Vagina (tissue), 2 donors: ENCODE data around the gene GRP. TPM values are rescaled to one million over a fixed set of nuclear protein-coding genes. Genes with fewer than 3 reads are reported as not detected.

Source experiments
- DNase-seq, 2 donors: peaks; one replicate each; pipeline ENCODE4 v3.0.0-alpha.2; 2017; ENCODE audit errors: extremely low spot score in 2 of 2
- H3K27ac ChIP-seq: fragments of 200-600 bp; sonication (generic); one replicate; pipeline ENCODE4 v1.5.1; 2019
- H3K27me3 ChIP-seq: fragments of 200-600 bp; sonication (generic); one replicate; pipeline ENCODE4 v1.5.1; 2019
- H3K36me3 ChIP-seq, 2 donors: fragments of 200-600 bp; sonication (generic); one replicate each; pipeline ENCODE4 v1.5.1; 2017 to 2019
- H3K4me1 ChIP-seq: fragments of 200-600 bp; sonication (generic); one replicate; pipeline ENCODE4 v1.5.1; 2019
- H3K4me3 ChIP-seq, 2 donors: fragments of 200-600 bp; sonication (generic); 1 replicate in 1 of 2; 2 replicates in 1 of 2; pipeline ENCODE4 v1.5.1; 2016 to 2019
- H3K9me3 ChIP-seq: fragments of 200-600 bp; sonication (generic); one replicate; pipeline ENCODE4 v1.5.1; 2019
- CTCF ChIP-seq, 3 experiments: fragments of 450-650 bp in 2 of 3; fragments of 200-600 bp in 1 of 3; sonication (generic) in 1 of 3; IDR thresholded peaks; one replicate each; pipeline ENCODE4 v1.5.1; 2017 to 2019; ENCODE audit warnings: antibody characterized with exemption in 3 of 3, mild to moderate bottlenecking in 2 of 3, moderate library complexity in 2 of 3
- POLR2A ChIP-seq, 2 donors: fragments of 450-650 bp; IDR thresholded peaks; one replicate each; pipeline ENCODE4 v1.6.1; 2017; ENCODE audit warnings: antibody characterized with exemption in 2 of 2, mild to moderate bottlenecking in 2 of 2, moderate library complexity in 2 of 2
- POLR2AphosphoS5 ChIP-seq, 2 donors: sonication (generic); formaldehyde crosslinking; IDR thresholded peaks; one replicate each; pipeline ENCODE4 v1.9.0; 2017; ENCODE audit warnings: antibody characterized with exemption in 2 of 2, mild to moderate bottlenecking in 2 of 2, low read depth in 1 of 2; ENCODE audit not compliant: insufficient read depth in 1 of 2
- intact Hi-C: fragments of 100-400 bp; cut with DNase I; formaldehyde crosslinking; loops from one replicate; pipeline ENCODE4 v1.15.1; 2023
- total RNA-seq: library from RNA; depleted of rRNA; stranded (reverse); fragments of >200 nt; gene quantifications from one replicate; pipeline ENCODE4 v1.2.3, GENCODE V29; 2016

Gene GRP
- total RNA-seq, 1 donor from 2014 or later, result not detected

GRCh38 chr18:59231877-59232276, 11.9 kb downstream of the GRP start:
- intact Hi-C loops, result no loop called here
- peak in 1 of 2 donors; percentile 22 for DNase-seq
- TF ChIP-seq CTCF (IDR thresholded peaks at IDR 0.05), result no peak

GRCh38 chr18:59232309-59233016, 12.5 kb downstream of the GRP start:
- TF ChIP-seq POLR2A (IDR thresholded peaks at IDR 0.05) (no peak), CTCF (IDR thresholded peaks at IDR 0.05) (no peak), POLR2AphosphoS5 (IDR thresholded peaks at IDR 0.05; ENCODE audit: insufficient read depth in 1 of 2, low read depth in 1 of 2) (no peak)
- no peaks in the 10 kb centered on the region for H3K36me3 ChIP-seq
- DNase-seq, result peak in 1 of 2 donors; percentile 25
- no peaks in the 10 kb centered on the region for H3K4me1 ChIP-seq
- intact Hi-C loops, result no loop called here
- H3K27me3 ChIP-seq, result no peaks in the 10 kb centered on the region
- H3K4me3 ChIP-seq, result no peak overlapping the region
- no peaks in the 10 kb centered on the region for H3K9me3 ChIP-seq
- H3K27ac ChIP-seq, result no peak overlapping the region

More at GRCh38 chr18:59231877-59232276, 11.9 kb downstream of the GRP start:
- Histone ChIP-seq H3K9me3 (no peaks in the 10 kb centered on the region), H3K4me3 (no peak overlapping the region), H3K27me3 (no peaks in the 10 kb centered on the region), H3K27ac (no peak overlapping the region), H3K4me1 (no peaks in the 10 kb centered on the region), H3K36me3 (no peaks in the 10 kb centered on the region)

GRCh38 chr18:59233017-59233410, 13.1 kb downstream of the GRP start:
- DNase-seq, result no peak
- intact Hi-C loops, result no loop called here
- no peaks in the 10 kb centered on the region for H3K4me1 ChIP-seq
- H3K27me3 ChIP-seq, result no peaks in the 10 kb centered on the region
- no peaks in the 10 kb centered on the region for H3K9me3 ChIP-seq
- no peaks in the 10 kb centered on the region for H3K36me3 ChIP-seq
- H3K4me3 ChIP-seq, result no peak overlapping the region
- H3K27ac ChIP-seq, result no peak overlapping the region
- TF ChIP-seq POLR2A (IDR thresholded peaks at IDR 0.05) (no peak), POLR2AphosphoS5 (IDR thresholded peaks at IDR 0.05; ENCODE audit: insufficient read depth in 1 of 2, low read depth in 1 of 2) (no peak), CTCF (IDR thresholded peaks at IDR 0.05) (no peak)

GRCh38 chr18:59238385-59238784, 18.4 kb downstream of the GRP start:
- no peaks in the 10 kb centered on the region for H3K36me3 ChIP-seq
- H3K4me1 ChIP-seq, result no peaks in the 10 kb centered on the region
- DNase-seq, result no peak
- H3K9me3 ChIP-seq, result no peaks in the 10 kb centered on the region
- H3K27ac ChIP-seq, result no peak overlapping the region
- TF ChIP-seq POLR2AphosphoS5 (IDR thresholded peaks at IDR 0.05; ENCODE audit: insufficient read depth in 1 of 2, low read depth in 1 of 2) (no peak), POLR2A (IDR thresholded peaks at IDR 0.05) (no peak), CTCF (IDR thresholded peaks at IDR 0.05) (no peak)
- H3K4me3 ChIP-seq, result no peak overlapping the region
- intact Hi-C loops, result no loop called here
- H3K27me3 ChIP-seq, result no peaks in the 10 kb centered on the region

- Histone ChIP-seq H3K36me3 (no peaks in the 10 kb centered on the region), H3K4me3 (no peak overlapping the region), H3K4me1 (no peaks in the 10 kb centered on the region), H3K27ac (no peak overlapping the region), H3K9me3 (no peaks in the 10 kb centered on the region), H3K27me3 (no peaks in the 10 kb centered on the region)
- peak in 1 of 2 donors; percentile 25 for DNase-seq
- no peak for TF ChIP-seq POLR2A (IDR thresholded peaks at IDR 0.05)
- TF ChIP-seq CTCF (IDR thresholded peaks at IDR 0.05), result no peak
- no peak for TF ChIP-seq POLR2AphosphoS5 (IDR thresholded peaks at IDR 0.05; ENCODE audit: insufficient read depth in 1 of 2, low read depth in 1 of 2)
- intact Hi-C loops, result no loop called here
Measured at GRCh38 chr18:59239642-59240041, 19.7 kb downstream of the GRP start.
